GM18508 (cell line): ENCODE results near the gene SYT10.
"Not testable (repeated sequence)": the region's sequence is repeated elsewhere in the genome, so short reads cannot be mapped to it uniquely, and the experiment has no call there.

Experiments used
- ATAC-seq: cut with Tn5 transposase; IDR thresholded peaks from one replicate; pipeline ENCODE4 v1.9.1; 2021; ENCODE audit warnings: moderate number of reproducible peaks; ENCODE audit not compliant: insufficient read depth, unreplicated experiment

SYT10 gene

GRCh38 chr12:33370318-33370717, 69.3 kb downstream of the SYT10 start:
- ATAC-seq: no peak

GRCh38 chr12:33357181-33357580, 82.4 kb downstream of the SYT10 start:
- no peak for ATAC-seq

GRCh38 chr12:33349791-33350190, 89.8 kb downstream of the SYT10 start:
- no peak for ATAC-seq

- ATAC-seq: not testable (repeated sequence)
Observed at GRCh38 chr12:33331961-33332398, 107.6 kb downstream of the SYT10 start.

- ATAC-seq: no peak
Observed at GRCh38 chr12:33330940-33331339, 108.7 kb downstream of the SYT10 start.
